Nucleus accumbens (tissue), 56 donors: ENCODE measurements around the gene DUSP15.
"Not testable (repeated sequence)": the region's sequence is repeated elsewhere in the genome, so short reads cannot be mapped to it uniquely, and the experiment has no call there.

Experiments
- DNase-seq, 56 donors: peaks; one replicate each; lab custom pipeline; 2025; lab: John Stamatoyannopoulos, UW

Gene DUSP15

DNA sequence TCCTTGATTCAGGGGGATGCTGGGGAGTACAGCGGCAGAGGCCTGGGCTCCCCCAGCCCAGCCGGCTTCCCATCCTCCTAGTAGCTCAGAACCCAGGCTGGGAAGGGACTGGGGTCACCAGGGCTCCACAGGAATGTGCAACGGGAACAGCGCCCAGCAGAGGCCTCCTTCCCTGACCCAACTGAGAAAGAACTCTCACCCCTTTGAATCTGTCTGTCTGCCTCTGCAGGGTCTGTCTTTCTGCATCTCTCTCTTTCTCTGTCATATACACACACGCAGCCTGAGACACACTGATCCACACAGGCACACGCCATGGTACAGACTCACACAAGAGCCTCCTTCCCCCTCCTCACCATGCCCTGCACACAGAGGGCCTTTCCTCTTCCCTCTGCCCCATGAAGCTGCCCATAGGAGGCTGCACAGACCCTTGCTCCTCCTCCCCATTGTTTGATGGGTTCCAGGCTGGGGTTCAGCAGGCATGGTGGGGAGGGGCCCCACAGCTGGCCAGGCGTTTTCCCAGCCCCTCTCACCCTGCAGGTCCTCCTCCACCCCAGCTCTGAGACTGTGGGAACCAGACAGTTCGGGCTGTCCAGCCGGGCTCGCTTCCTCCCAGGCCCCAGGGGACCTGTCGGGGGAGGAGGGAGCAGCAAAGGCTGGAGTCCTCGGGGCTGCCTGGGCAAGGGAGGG lies 27.7 kb downstream of the DUSP15 start:
- DNase-seq, result no peak

- DNase-seq, result no peak
These were observed 28.4 kb downstream of the DUSP15 start for GRCh38 chr20:31841928-31842327.

DNA sequence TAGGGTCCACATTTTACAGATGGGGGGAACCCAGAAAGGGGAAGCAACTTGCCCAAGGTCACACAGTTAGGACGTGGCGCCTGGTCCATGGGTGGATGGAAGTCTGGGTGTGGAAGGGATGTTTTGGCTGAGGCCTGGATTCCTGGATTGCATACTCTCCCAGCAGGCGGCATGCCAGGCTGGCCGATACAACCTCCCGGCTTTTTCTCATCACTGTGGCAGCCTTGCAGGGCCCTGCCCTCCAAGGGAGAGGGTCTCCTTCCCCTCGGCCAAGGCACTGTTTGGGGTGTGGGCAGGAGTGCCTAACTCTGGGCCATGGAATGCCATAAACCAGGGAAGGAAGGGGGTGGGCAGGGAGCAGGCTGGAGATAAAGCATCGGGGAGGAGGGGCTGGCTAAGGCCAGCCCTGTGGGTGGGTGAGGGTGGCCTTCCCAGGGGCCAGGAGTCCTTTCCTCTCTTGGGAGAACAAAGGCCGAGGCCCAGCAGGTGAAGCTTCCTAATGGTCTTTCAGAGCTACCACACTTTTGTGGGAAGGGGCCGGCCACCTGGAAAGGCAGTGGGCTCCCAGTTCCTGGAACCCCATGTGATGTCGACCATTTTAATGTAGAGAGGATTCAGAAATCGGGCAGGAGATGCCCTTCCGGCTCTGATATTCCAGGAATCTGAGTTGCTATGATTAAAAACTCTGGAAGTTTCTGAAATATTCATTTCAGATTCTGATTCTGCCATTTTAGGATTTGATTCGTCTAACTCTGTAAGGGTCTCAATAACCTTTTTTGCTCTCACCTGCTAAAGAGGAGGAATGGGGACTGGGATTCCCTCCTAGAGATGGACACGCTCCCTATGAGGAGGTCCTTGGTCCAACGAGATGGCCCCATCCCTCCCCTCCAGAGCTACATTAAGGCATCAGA lies 29.2 kb downstream of the DUSP15 start:
- no peak for DNase-seq

- DNase-seq, result no peak
These were observed 30.4 kb downstream of the DUSP15 start for GRCh38 chr20:31839782-31840487.

DNA sequence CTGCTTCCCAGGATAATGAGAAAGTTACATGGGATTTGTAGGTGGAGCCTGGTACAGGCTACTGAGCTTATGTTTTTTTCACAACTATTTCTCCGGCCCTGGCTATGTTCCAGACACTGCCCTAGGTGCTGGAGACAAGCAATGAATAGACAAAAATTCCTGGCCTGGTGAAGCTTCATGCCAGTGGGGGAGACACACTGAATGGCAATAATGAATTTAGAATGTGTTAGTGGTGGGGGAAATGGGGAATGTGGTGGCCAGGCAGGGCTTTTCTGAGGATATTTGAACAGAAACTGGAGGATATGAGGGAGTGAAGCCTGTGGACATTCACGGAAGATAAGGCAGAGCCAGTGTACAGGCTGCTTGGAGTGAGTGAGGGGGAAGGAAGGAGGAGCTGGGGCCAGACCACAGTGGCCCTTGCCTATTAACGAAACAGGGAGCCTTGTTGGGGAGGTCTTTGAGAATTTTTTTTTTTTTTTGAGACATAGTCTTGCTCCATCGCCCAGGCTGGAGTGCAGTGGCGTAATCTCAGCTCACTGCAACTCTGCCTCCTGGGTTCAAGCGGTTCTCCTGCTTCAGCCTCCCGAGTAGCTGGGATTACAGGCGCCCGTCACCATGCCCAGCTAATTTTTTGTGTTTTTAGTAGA lies 31.6 kb downstream of the DUSP15 start:
- DNase-seq, result no peak

GRCh38 chr20:31837896-31838397 lies 32.4 kb downstream of the DUSP15 start:
- no peak for DNase-seq

DNA sequence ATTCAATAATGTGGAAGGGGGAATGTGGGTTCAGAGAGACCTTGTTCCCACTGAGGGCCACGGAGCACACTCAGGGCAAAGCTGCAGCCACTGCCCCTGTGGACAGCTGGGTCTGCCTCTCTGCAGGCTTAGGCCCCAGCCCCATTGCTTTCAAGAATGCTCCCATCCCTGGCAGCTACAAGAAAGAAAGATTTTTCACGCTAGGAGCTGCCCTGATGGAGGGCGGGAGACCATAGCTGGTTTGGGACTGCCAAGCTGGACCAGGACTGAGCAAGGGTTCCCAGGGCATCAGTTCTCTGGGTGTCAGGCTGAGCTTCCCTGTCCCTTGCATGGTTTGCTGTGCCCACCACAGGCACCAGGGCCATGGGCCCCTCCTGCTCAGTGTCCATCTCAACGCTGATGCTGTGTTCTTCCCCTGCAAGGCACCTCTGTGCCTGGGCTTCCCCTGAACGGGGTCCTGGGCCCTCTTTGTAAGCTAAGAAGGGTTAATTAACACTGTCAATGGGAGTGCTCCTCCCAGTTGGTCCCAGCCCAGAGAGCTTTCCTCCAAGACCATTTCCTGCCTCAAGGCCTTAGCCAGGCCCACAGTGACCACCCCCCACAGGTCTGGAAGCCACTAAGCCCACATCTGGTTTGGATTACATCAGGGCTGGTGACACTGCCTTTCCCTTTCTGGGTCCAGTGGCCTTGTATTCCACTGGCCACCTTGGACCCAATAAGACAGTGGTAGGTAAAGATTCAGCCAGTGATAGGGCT lies 33.3 kb downstream of the DUSP15 start:
- DNase-seq, result no peak

DNA sequence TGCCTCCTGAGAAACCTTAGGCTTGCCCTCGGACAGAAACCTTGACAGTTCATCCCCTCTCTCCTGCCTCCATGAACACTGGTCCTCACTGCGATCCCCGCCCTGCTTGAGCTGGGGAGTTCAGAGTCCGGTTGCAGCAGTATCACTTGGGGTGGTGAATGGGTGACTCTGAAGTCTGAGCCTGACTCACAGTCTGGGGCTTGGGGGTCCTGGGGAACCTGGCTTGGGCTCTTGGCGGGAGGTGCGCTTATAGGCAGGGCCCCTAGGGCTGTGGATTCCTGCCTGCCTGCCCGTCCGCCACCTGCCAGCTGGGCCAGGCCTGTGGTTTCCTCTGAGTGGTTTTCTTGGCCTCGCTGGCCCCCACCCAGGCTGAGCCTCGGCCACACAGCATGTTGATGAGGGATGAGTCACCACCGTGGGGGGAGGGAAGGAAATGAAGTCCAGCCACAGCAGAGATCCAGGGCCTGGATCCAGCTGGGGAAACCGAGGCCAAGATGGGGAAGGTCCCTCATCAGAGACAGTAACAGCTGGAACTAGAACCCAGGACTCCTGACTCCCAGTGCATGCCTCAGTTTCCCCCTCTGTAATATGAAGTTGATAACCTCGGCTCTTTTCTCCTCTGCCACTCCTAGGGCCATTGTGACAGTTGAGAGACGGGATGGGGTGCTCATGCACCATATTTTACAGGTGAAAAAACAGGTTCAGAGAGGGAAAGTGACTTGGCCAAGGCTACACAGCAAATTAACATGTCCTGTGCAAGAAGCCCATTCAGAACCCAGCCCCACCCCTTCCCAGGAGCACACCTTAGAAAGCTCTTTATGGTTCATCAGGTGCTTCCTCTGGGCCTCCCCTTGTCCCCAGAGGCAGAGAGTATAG lies 34.1 kb downstream of the DUSP15 start:
- DNase-seq, result peak in 40 of 56 donors; percentile 2 to 85 (median 30)

- DNase-seq, result no peak
These were observed 34.8 kb downstream of the DUSP15 start for GRCh38 chr20:31835554-31835953.

GRCh38 chr20:31833931-31834521 lies 36.3 kb downstream of the DUSP15 start:
- no peak for DNase-seq

DNA sequence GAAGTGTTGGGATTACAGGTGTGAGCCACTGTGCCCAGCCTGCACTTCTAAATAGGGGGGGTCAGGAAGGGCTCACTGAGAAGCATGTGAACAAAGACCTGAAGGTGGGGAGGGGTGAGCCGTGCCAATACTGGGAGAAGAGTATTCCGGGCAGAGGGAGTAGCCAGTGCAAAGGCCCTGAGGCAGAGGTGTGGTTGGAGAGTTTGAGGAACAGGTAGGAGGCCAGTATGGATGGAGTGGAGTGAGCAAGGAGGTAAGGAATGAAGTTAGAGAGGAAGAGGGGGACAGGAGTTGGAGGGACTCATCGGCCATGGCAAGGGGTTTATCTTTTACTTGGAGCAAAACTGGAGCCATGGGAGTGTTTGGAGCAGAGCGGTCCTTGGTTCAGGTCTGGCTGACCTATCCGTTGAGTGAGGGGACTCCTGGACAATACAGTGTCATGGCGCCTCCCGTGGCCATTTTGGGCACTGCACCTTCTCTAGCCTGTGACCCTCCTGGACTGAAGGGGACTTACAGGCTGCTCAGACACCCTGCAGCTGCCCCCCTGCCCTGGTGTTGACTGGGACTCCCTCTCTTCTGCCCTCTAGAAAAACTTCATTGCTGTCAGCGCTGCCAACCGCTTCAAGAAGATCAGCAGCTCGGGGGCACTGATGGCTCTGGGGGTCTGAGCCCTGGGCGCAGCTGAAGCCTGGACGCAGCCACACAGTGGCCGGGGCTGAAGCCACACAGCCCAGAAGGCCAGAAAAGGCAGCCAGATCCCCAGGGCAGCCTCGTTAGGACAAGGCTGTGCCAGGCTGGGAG lies 37.0 kb downstream of the DUSP15 start:
- peak in 18 of 56 donors; percentile 1 to 55 (median 8) for DNase-seq

DNA sequence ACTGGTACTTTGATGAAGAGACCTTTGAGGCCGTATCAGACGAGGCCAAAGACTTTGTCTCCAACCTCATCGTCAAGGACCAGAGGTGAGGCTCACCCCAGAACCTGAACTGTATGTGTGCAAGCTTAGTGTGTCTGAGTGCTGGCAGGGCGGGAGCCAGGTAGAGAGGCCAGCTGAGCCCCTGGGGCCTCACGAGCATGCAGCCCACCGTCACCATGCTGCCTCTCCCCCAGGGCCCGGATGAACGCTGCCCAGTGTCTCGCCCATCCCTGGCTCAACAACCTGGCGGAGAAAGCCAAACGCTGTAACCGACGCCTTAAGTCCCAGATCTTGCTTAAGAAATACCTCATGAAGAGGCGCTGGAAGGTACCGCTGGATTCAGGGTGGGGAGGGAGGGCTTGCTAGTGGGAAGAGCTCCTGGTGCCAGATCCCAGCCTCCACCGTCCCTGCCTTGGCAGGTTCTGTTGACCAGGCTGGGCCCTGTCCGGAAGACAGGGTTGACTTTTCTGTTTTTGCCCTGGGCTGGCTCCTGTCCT lies 38.5 kb downstream of the DUSP15 start:
- peak in 1 of 56 donors; percentile 1 for DNase-seq

- no peak for DNase-seq
These were observed 39.1 kb downstream of the DUSP15 start for GRCh38 chr20:31831211-31831610.

DNA sequence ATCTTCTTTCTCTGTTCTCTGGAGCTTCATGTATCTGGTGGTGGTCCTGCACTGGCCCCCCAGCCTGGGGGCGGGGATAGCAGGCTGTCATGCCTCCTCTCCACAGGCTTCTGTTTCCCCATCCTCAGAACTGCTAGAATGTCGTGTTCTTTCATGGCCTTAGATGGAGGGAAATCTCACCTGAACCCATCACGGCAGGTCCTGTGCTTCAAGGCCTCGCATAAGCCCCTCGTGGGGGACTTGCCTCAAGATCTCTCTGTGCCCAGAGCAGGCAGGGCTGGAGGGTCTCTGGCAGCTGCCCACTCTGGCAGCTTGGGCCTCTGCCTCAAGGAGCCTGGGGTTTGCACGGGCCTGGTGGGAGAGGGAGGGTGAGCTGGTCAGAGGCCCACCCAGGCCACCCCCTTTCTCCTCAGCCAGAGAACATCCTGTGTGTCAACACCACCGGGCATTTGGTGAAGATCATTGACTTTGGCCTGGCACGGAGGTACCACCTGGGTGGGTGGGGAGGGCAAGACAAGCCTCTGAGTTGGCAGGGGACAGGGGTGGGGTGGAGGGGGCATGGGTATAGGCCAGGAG lies 39.8 kb downstream of the DUSP15 start:
- DNase-seq, result no peak

DNA sequence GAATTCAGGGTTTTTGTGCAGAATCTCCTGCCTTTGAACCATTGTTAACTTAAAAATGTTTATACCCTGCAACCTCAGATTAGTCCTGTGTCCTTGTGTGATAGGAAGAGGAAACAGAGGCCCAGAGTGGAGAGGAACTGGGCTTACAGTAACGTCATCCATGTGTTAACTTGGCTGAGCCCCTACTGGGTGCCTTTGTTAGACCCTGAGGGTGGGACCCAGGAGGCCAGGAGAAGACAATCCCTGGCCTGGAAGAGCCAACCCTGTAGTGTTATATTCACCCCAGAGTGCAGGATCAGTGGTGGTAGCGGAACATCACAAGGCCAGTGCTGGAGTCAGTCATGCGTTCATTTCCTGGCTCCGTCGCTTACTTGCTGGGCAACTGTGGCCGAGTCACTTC lies 40.6 kb downstream of the DUSP15 start:
- no peak for DNase-seq

DNA sequence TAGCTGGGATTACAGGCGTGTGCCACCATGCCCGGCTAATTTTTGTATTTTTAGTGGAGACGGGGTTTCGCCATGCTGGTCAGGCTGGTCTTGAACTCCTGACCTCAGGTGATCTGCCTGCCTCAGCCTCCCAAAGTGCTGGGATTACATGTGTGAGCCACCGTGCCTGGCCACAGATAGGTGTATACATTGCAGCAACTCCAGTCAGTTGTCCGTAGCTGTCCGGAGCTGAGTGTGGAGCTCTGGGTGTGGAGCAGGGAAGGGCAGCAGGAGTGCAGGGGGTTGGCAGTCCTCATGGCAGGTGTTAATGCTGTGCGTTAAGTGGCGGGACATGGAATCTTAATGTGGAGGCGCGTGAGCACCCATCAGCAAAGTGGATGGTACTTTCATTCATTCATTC lies 42.3 kb downstream of the DUSP15 start:
- DNase-seq, result not testable (repeated sequence)

GRCh38 chr20:31827059-31827458 lies 43.3 kb downstream of the DUSP15 start:
- no peak for DNase-seq
